Right lobe of liver (tissue), 4 donors: Measurements from ENCODE around the gene TOMM40L.

Source experiments
- CTCF ChIP-seq, 4 donors: fragments of 200-600 bp in 3 of 4; fragments of 450-650 bp in 1 of 4; IDR thresholded peaks; one replicate each; pipeline versions ENCODE4 v1.5.1 to v1.8.0; 2016 to 2022; ENCODE audit warnings: antibody characterized with exemption in 4 of 4, mild to moderate bottlenecking in 2 of 4
- POLR2A ChIP-seq: fragments of 450-650 bp; IDR thresholded peaks from one replicate; pipeline ENCODE4 v1.6.1; 2017; ENCODE audit warnings: antibody characterized with exemption, mild to moderate bottlenecking
- donor health status: DM: no; HTN: no; CAD: no.
- donor health status: DM: no; HTN: no; CAD: no.
- donor health status: DM: no; HTN: yes; CAD: no.

- peak; percentile 93 to 95 (median 93) for TF ChIP-seq CTCF (IDR thresholded peaks at IDR 0.05)
- peak; percentile 22 for TF ChIP-seq POLR2A
Measured at GRCh38 chr1:161227196-161227871, 1.5 kb downstream of the TOMM40L start.
